ENCODE data around the gene ETS1.

Gene ETS1

GRCh38 chr11:128623091-128623490 is 35.7 kb upstream of the ETS1 start:
- Histone ChIP-seq H3K36me3 (ENCODE audit: control insufficient read depth in 2 of 2, insufficient read depth in 1 of 2, low read length in 2 of 2) (no peaks in the 10 kb centered on the region), H3K27ac (ENCODE audit: extremely low read depth, low read depth, low read length) (no peak overlapping the region), H3K9me3 (ENCODE audit: control insufficient read depth, insufficient read depth, low read depth, low read length) (no peaks in the 10 kb centered on the region), H3K4me1 (ENCODE audit: control insufficient read depth, insufficient read depth, low read length) (no peaks in the 10 kb centered on the region), H3K4me3 (ENCODE audit: low read depth, low read length) (no peak overlapping the region)
- CTCF ChIA-PET = interaction anchor here (0.8 to 1.6 kb wide), 3 partner anchors 12 to 591 kb away, joined by 3 to 4 read pairs (median 3); no protein-coding TSS in a partner anchor
- POLR2A ChIA-PET = no interaction called here
- no peak for TF ChIP-seq CTCF (tag by site-specific recombination; IDR thresholded peaks at IDR 0.05)

GRCh38 chr11:128621601-128622501 is 34.5 kb upstream of the ETS1 start:
- Histone ChIP-seq H3K36me3 (ENCODE audit: control insufficient read depth in 2 of 2, insufficient read depth in 1 of 2, low read length in 2 of 2) (no peaks in the 10 kb centered on the region), H3K4me3 (ENCODE audit: low read depth, low read length) (no peak overlapping the region), H3K4me1 (ENCODE audit: control insufficient read depth, insufficient read depth, low read length) (no peaks in the 10 kb centered on the region), H3K9me3 (ENCODE audit: control insufficient read depth, insufficient read depth, low read depth, low read length) (no peaks in the 10 kb centered on the region), H3K27ac (ENCODE audit: extremely low read depth, low read depth, low read length) (no peak overlapping the region)
- ChIA-PET POLR2A (no interaction called here), CTCF (interaction anchor here (0.6 to 1.6 kb wide), 5 partner anchors 9 to 590 kb away, joined by 3 to 6 read pairs (median 3); no protein-coding TSS in a partner anchor)
- TF ChIP-seq ZNF704 (tag by site-specific recombination; IDR thresholded peaks at IDR 0.05) (no peak), WT1 (tag by site-specific recombination; IDR thresholded peaks at IDR 0.05) (no peak), ZNF658 (tag by site-specific recombination; IDR thresholded peaks at IDR 0.05) (no peak), ZBTB7A (tag by site-specific recombination; IDR thresholded peaks at IDR 0.05; ENCODE audit: low read depth) (no peak), BCL11B (tag by site-specific recombination; IDR thresholded peaks at IDR 0.05; ENCODE audit: low read depth) (no peak), ZNF48 (tag by site-specific recombination; IDR thresholded peaks at IDR 0.05) (no peak), ZNF223 (tag by site-specific recombination; IDR thresholded peaks at IDR 0.05) (no peak), KLF1 (tag by site-specific recombination; IDR thresholded peaks at IDR 0.05) (no peak), ZNF580 (tag by site-specific recombination; IDR thresholded peaks at IDR 0.05) (no peak), GLIS1 (tag by site-specific recombination; IDR thresholded peaks at IDR 0.05) (no peak), SCRT2 (tag by site-specific recombination; IDR thresholded peaks at IDR 0.05) (no peak), PRDM6 (tag by site-specific recombination; IDR thresholded peaks at IDR 0.05) (no peak)

DNA sequence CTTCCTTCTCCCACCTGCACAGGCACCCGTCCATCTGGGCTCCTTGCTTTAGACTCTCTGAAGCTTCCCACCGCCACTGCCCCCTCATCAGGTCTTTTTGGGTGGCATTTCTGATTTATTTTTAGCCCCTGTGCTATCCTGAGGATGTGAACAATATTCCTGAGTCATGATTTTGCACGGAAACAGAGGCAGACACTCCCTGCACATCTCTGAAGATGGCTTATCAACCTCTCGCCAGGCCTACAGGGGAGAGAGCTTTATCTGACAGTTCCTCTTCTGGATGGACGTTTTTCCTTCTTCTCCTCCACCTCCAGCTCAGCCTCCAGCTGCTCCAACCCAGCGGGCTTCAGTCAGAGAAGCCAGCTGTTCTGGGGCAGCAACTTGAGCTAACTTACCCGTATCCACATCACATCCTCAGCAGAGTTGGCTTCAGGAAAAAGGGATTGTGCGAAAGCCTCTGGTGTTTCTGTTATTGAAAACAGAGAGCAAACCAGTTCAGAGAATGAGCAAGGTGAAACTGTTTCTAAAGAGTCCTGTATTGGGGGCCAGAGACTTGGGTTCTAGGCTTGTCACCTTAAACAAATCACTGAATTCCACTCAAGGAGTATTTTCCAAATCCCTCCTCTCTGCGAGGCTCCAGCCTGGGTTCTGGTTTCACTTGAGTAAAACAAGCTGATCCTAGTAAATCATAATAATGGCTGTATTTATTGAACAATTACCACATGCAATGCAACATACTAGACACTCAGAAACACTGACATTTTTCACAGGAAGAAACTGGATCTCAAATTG is 33.1 kb upstream of the ETS1 start:
- CTCF ChIA-PET = interaction anchor here (0.6 kb wide), 1 partner anchor 8 kb away, joined by 5 read pairs; no protein-coding TSS in a partner anchor
- no peak for TF ChIP-seq ZNF639 (tag by site-specific recombination; IDR thresholded peaks at IDR 0.05)
- TF ChIP-seq KLF17 (tag by site-specific recombination; IDR thresholded peaks at IDR 0.05) = no peak
- TF ChIP-seq ZNF548 (tag by site-specific recombination; IDR thresholded peaks at IDR 0.05) = no peak
- no peak for TF ChIP-seq ZNF37A (tag by site-specific recombination; IDR thresholded peaks at IDR 0.05)
- TF ChIP-seq, protein P1, sequence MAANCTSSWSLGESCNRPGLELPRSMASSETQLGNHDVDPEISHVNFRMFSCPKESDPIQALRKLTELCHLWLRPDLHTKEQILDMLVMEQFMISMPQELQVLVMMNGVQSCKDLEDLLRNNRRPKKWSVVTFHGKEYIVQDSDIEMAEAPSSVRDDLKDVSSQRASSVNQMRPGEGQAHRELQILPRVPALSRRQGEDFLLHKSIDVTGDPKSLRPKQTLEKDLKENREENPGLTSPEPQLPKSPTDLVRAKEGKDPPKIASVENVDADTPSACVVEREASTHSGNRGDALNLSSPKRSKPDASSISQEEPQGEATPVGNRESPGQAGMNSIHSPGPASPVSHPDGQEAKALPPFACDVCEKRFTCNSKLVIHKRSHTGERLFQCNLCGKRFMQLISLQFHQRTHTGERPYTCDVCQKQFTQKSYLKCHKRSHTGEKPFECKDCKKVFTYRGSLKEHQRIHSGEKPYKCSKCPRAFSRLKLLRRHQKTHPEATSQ (tag by site-specific recombination; IDR thresholded peaks at IDR 0.05) = no peak
- TF ChIP-seq OVOL3 (tag by site-specific recombination; IDR thresholded peaks at IDR 0.05) = no peak
- TF ChIP-seq ZFHX2 (tag by site-specific recombination; conservative IDR thresholded peaks at IDR 0.05) = no peak
- TF ChIP-seq ZBTB48 (tag by site-specific recombination; IDR thresholded peaks at IDR 0.05) = no peak

More for the DNA sequence above, 33.1 kb upstream of the ETS1 start:
- H3K4me1 ChIP-seq (ENCODE audit: control insufficient read depth, insufficient read depth, low read length) = no peaks in the 10 kb centered on the region
- no peak overlapping the region for H3K4me3 ChIP-seq (ENCODE audit: low read depth, low read length)
- no peak overlapping the region for H3K27ac ChIP-seq (ENCODE audit: extremely low read depth, low read depth, low read length)
- no peaks in the 10 kb centered on the region for H3K36me3 ChIP-seq (ENCODE audit: control insufficient read depth in 2 of 2, insufficient read depth in 1 of 2, low read length in 2 of 2)
- POLR2A ChIA-PET = no interaction called here
- H3K9me3 ChIP-seq (ENCODE audit: control insufficient read depth, insufficient read depth, low read depth, low read length) = no peaks in the 10 kb centered on the region

All from HEK293 (cell line).